ENCODE results near the gene DEFB108B.
A peak's percentile ranks its signal among the peaks of the same experiment; 100 is the strongest.
"Not testable (repeated sequence)": the region's sequence is repeated elsewhere in the genome, so short reads cannot be mapped to it uniquely, and the experiment has no call there.

DEFB108B gene

GRCh38 chr11:71832811-71833210, at the start of gene DEFB108B:
DEFB108B (plus strand) TSS chr11:71833200; CDS start chr11:71833200, 0 bp downstream.
- not testable (repeated sequence) for DNase-seq (ENCODE audit: low spot score)

- peak; percentile 93 for DNase-seq (ENCODE audit: low spot score)
Observed at GRCh38 chr11:71786114-71786847, 46.7 kb upstream of the DEFB108B start.

GRCh38 chr11:71786848-71787097, 46.2 kb upstream of the DEFB108B start:
- peak; percentile 99 for DNase-seq (ENCODE audit: low spot score)

GRCh38 chr11:71787098-71787823, 45.7 kb upstream of the DEFB108B start:
- peak; percentile 95 for DNase-seq (ENCODE audit: low spot score)

GRCh38 chr11:71787824-71788454, 45.1 kb upstream of the DEFB108B start:
- peak; percentile 25 for DNase-seq (ENCODE audit: low spot score)

- DNase-seq (ENCODE audit: low spot score), result not testable (repeated sequence)
Observed at GRCh38 chr11:71789444-71790196, 43.4 kb upstream of the DEFB108B start.

- not testable (repeated sequence) for DNase-seq (ENCODE audit: low spot score)
Observed at GRCh38 chr11:71791111-71791510, 41.9 kb upstream of the DEFB108B start.

GRCh38 chr11:71792621-71793235, 40.3 kb upstream of the DEFB108B start:
- peak; percentile 22 for DNase-seq (ENCODE audit: low spot score)

- not testable (repeated sequence) for DNase-seq (ENCODE audit: low spot score)
Observed at GRCh38 chr11:71794386-71795040, 38.5 kb upstream of the DEFB108B start.

GRCh38 chr11:71795236-71795635, 37.8 kb upstream of the DEFB108B start:
- DNase-seq (ENCODE audit: low spot score), result not testable (repeated sequence)

GRCh38 chr11:71796016-71796415, 37.0 kb upstream of the DEFB108B start:
- not testable (repeated sequence) for DNase-seq (ENCODE audit: low spot score)

- DNase-seq (ENCODE audit: low spot score), result not testable (repeated sequence)
Observed at GRCh38 chr11:71796781-71797180, 36.2 kb upstream of the DEFB108B start.

GRCh38 chr11:71799556-71800128, 33.4 kb upstream of the DEFB108B start:
- not testable (repeated sequence) for DNase-seq (ENCODE audit: low spot score)

GRCh38 chr11:71800335-71800953, 32.6 kb upstream of the DEFB108B start:
- peak; percentile 77 for DNase-seq (ENCODE audit: low spot score)

GRCh38 chr11:71801026-71801425, 32.0 kb upstream of the DEFB108B start:
- not testable (repeated sequence) for DNase-seq (ENCODE audit: low spot score)

GRCh38 chr11:71802874-71803273, 30.1 kb upstream of the DEFB108B start:
- DNase-seq (ENCODE audit: low spot score), result not testable (repeated sequence)

GRCh38 chr11:71804158-71804947, 28.6 kb upstream of the DEFB108B start:
- not testable (repeated sequence) for DNase-seq (ENCODE audit: low spot score)

- DNase-seq (ENCODE audit: low spot score), result not testable (repeated sequence)
Observed at GRCh38 chr11:71812529-71812928, 20.5 kb upstream of the DEFB108B start.

Data from Ammon's horn (tissue), 1 donor.